Esophagus squamous epithelium (tissue), 4 donors: ENCODE measurements around the gene IFIT1B.

Experiments used
- POLR2A ChIP-seq, 4 donors: fragments of 450-650 bp; IDR thresholded peaks; one replicate each; pipeline ENCODE4 v1.6.1; 2017; ENCODE audit warnings: antibody characterized with exemption in 4 of 4, mild to moderate bottlenecking in 4 of 4, moderate library complexity in 3 of 4
- TF ChIP-seq, protein P1 (sequence below), 6 experiments: fragments of 450-650 bp in 4 of 6; fragments of 200-600 bp in 2 of 6; sonication (generic) in 2 of 6; IDR thresholded peaks; one replicate each; pipeline ENCODE4 v1.5.1; 2016 to 2019; ENCODE audit warnings: antibody characterized with exemption in 6 of 6, mild to moderate bottlenecking in 4 of 6, moderate library complexity in 4 of 6

DNA sequence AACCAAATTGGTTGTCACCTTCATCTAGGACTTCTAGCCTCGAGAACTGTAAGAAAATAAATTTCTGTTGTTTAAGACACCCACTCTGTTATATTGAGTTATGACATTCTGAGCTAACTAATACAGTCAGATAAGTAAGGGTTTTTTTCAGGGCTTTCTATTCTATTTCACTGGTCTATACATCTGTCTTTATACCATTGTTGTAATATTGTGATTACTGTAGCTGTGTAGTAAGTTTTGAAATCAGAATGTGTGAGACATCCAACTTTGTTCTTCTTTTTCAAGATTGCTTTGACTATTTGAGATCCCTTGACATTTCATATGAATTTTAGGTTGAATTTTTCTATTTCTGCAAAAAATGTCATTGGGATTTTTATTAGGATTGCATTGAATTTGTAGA lies 22.1 kb downstream of the IFIT1B start:
- TF ChIP-seq, protein P1, sequence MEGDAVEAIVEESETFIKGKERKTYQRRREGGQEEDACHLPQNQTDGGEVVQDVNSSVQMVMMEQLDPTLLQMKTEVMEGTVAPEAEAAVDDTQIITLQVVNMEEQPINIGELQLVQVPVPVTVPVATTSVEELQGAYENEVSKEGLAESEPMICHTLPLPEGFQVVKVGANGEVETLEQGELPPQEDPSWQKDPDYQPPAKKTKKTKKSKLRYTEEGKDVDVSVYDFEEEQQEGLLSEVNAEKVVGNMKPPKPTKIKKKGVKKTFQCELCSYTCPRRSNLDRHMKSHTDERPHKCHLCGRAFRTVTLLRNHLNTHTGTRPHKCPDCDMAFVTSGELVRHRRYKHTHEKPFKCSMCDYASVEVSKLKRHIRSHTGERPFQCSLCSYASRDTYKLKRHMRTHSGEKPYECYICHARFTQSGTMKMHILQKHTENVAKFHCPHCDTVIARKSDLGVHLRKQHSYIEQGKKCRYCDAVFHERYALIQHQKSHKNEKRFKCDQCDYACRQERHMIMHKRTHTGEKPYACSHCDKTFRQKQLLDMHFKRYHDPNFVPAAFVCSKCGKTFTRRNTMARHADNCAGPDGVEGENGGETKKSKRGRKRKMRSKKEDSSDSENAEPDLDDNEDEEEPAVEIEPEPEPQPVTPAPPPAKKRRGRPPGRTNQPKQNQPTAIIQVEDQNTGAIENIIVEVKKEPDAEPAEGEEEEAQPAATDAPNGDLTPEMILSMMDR (IDR thresholded peaks at IDR 0.05) = no peak
- TF ChIP-seq POLR2A (IDR thresholded peaks at IDR 0.05) = no peak
